SU-DHL-6 (cell line): ENCODE measurements around the gene ATP8A2.

Experiments used
- EZH2phosphoT487 ChIP-seq: fragments of 200-600 bp; sonication (generic), shearing (Covaris generic); conservative IDR thresholded peaks from 2 replicates; pipeline ENCODE4 v1.6.1; 2018; ENCODE audit warnings: mild to moderate bottlenecking, antibody characterized with exemption, low read length, moderate library complexity, mixed read lengths
- TF ChIP-seq, protein P1 (sequence below): fragments of 200-600 bp; sonication (generic); IDR thresholded peaks from one replicate; pipeline ENCODE4 v1.5.1; 2017; ENCODE audit warnings: antibody characterized with exemption, mild to moderate bottlenecking, low read length, moderate library complexity; ENCODE audit not compliant: insufficient read depth, poor library complexity, severe bottlenecking

DNA sequence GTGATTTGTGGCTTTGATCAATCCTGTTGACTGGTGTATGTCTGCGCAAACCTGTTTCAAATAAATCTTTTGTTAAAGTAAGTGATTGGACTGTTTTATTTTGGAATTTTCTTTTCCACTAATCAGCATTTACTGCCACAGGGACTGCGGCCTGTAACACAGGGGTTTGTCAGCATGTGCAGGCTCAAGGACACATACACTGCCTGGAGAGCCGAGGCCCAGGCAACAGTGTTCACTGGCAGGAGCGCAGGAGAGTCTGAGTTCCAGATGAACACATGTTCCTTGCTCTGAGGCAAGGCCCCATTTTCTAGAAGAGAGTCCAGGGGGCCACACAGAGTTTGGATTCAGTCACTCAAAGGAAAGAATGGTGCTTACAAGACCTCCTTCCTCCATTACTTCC, 654.0 kb downstream of the ATP8A2 start:
- TF ChIP-seq EZH2phosphoT487, result no peak
- TF ChIP-seq, protein P1, sequence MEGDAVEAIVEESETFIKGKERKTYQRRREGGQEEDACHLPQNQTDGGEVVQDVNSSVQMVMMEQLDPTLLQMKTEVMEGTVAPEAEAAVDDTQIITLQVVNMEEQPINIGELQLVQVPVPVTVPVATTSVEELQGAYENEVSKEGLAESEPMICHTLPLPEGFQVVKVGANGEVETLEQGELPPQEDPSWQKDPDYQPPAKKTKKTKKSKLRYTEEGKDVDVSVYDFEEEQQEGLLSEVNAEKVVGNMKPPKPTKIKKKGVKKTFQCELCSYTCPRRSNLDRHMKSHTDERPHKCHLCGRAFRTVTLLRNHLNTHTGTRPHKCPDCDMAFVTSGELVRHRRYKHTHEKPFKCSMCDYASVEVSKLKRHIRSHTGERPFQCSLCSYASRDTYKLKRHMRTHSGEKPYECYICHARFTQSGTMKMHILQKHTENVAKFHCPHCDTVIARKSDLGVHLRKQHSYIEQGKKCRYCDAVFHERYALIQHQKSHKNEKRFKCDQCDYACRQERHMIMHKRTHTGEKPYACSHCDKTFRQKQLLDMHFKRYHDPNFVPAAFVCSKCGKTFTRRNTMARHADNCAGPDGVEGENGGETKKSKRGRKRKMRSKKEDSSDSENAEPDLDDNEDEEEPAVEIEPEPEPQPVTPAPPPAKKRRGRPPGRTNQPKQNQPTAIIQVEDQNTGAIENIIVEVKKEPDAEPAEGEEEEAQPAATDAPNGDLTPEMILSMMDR, result no peak
